GM23338 (cell line): ENCODE measurements around the gene SNRNP25. TPM values are rescaled to one million over a fixed set of nuclear protein-coding genes. Genes with fewer than 3 reads are reported as not detected.

ENCODE experiments used
- ATAC-seq: fragments of 200-7000 bp; cut with Tn5 transposase; 3 replicates; pipeline ENCODE4 v1.9.1; 2020
- DNase-seq: peaks from one replicate; pipeline ENCODE4 v3.0.0-alpha.2; 2015; ENCODE audit warnings: low spot score
- H2AFZ ChIP-seq: fragments of 200-600 bp; sonication (generic); 2 replicates; pipeline ENCODE4 v1.8.0; 2016; ENCODE audit warnings: antibody characterized with exemption, mild to moderate bottlenecking, moderate library complexity
- H3F3A ChIP-seq: fragments of 200-600 bp; sonication (generic); replicated peaks from 2 replicates; pipeline ENCODE4 v1.8.0; 2017; ENCODE audit warnings: antibody characterized with exemption, mixed run types, low read depth
- H3K27ac ChIP-seq: fragments of 200-600 bp; sonication (generic); 2 replicates; pipeline ENCODE4 v1.6.1; 2016; ENCODE audit warnings: low read depth
- H3K27me3 ChIP-seq: fragments of 200-600 bp; sonication (generic); 2 replicates; pipeline ENCODE4 v1.8.0; 2016; ENCODE audit warnings: mild to moderate bottlenecking, mixed run types, moderate library complexity; ENCODE audit not compliant: insufficient read depth
- H3K36me3 ChIP-seq: fragments of 200-600 bp; sonication (generic); 2 replicates; pipeline ENCODE4 v1.8.0; 2016; ENCODE audit warnings: mild to moderate bottlenecking; ENCODE audit not compliant: insufficient read depth
- H3K4me1 ChIP-seq: fragments of 200-600 bp; sonication (generic); 2 replicates; pipeline ENCODE4 v1.8.0; 2016; ENCODE audit warnings: mild to moderate bottlenecking, moderate library complexity; ENCODE audit not compliant: insufficient read depth
- H3K4me2 ChIP-seq: fragments of 200-600 bp; sonication (generic); 2 replicates; pipeline ENCODE4 v1.7.1; 2017; ENCODE audit warnings: mixed run types
- H3K4me3 ChIP-seq: fragments of 200-600 bp; sonication (generic); 2 replicates; pipeline ENCODE4 v1.6.1; 2016; ENCODE audit warnings: mixed run types
- H3K79me2 ChIP-seq: fragments of 200-600 bp; sonication (generic); replicated peaks from 2 replicates; pipeline ENCODE4 v1.8.0; 2017; ENCODE audit warnings: mild to moderate bottlenecking; ENCODE audit not compliant: insufficient read depth
- H3K9me2 ChIP-seq: fragments of 200-600 bp; sonication (generic); 2 replicates; pipeline ENCODE4 v1.8.0; 2017; ENCODE audit not compliant: insufficient read depth
- H4K20me1 ChIP-seq: fragments of 200-600 bp; sonication (generic); replicated peaks from 2 replicates; pipeline ENCODE4 v1.8.0; 2017; ENCODE audit warnings: mild to moderate bottlenecking; ENCODE audit not compliant: insufficient read depth
- H3K27ac Mint-ChIP-seq: 2 replicates; pipeline ENCODE4 v1.8.0; 2020; ENCODE audit warnings: inconsistent platforms, mild to moderate bottlenecking, moderate library complexity, mixed read lengths
- H3K27me3 Mint-ChIP-seq: 3 replicates; pipeline ENCODE4 v1.8.0; 2022; ENCODE audit warnings: low read depth, mild to moderate bottlenecking, moderate library complexity, mixed read lengths, inconsistent platforms; ENCODE audit not compliant: insufficient read depth, poor library complexity
- H3K36me3 Mint-ChIP-seq: 3 replicates; pipeline ENCODE4 v1.8.0; 2021; ENCODE audit warnings: low read depth, mild to moderate bottlenecking, inconsistent platforms, moderate library complexity, mixed read lengths
- H3K4me1 Mint-ChIP-seq: 3 replicates; pipeline ENCODE4 v1.8.0; 2020; ENCODE audit warnings: mild to moderate bottlenecking, inconsistent platforms, mixed read lengths
- H3K4me3 Mint-ChIP-seq: 3 replicates; pipeline ENCODE4 v1.8.0; 2021; ENCODE audit warnings: moderate library complexity, mild to moderate bottlenecking, inconsistent platforms, mixed read lengths
- H3K9me3 Mint-ChIP-seq: 3 replicates; pipeline ENCODE4 v1.8.0; 2020; ENCODE audit warnings: moderate library complexity, mild to moderate bottlenecking, inconsistent platforms, mixed read lengths
- CREB1 ChIP-seq: fragments of 250-450 bp; sonication (Bioruptor Pico); IDR thresholded peaks from 2 replicates; pipeline ENCODE4 v1.5.0; 2020; ENCODE audit warnings: low read depth, mild to moderate bottlenecking, moderate library complexity
- CTCF ChIP-seq, 2 experiments: fragments of 200-600 bp in 1 of 2; sonication (generic) in 1 of 2; conservative IDR thresholded peaks; 2 replicates each; pipeline versions ENCODE4 v1.5.1 to v1.6.1; 2016 to 2017; ENCODE audit warnings: antibody characterized with exemption in 2 of 2, low read depth in 2 of 2, mild to moderate bottlenecking in 2 of 2, moderate library complexity in 1 of 2
- ETS1 ChIP-seq: IDR thresholded peaks from 2 replicates; pipeline ENCODE4 v1.6.1; 2016; ENCODE audit warnings: antibody characterized with exemption
- EZH2 ChIP-seq: fragments of 200-600 bp; sonication (generic); IDR thresholded peaks from one replicate; pipeline ENCODE4 v1.8.0; 2017; ENCODE audit warnings: antibody characterized with exemption, mild to moderate bottlenecking, low read depth; ENCODE audit not compliant: unreplicated experiment
- EZH2phosphoT487 ChIP-seq: fragments of 200-600 bp; sonication (generic); IDR thresholded peaks from one replicate; pipeline ENCODE4 v1.8.1; 2018; ENCODE audit warnings: antibody characterized with exemption; ENCODE audit not compliant: unreplicated experiment
- JUNB ChIP-seq: IDR thresholded peaks from one replicate; pipeline ENCODE4 v1.6.1; 2016; ENCODE audit warnings: antibody characterized with exemption; ENCODE audit not compliant: unreplicated experiment
- NANOG ChIP-seq: IDR thresholded peaks from 2 replicates; pipeline ENCODE4 v1.6.1; 2016; ENCODE audit warnings: antibody characterized with exemption, borderline replicate concordance
- POLR2AphosphoS5 ChIP-seq: IDR thresholded peaks from 2 replicates; pipeline ENCODE4 v1.6.1; 2016; ENCODE audit warnings: antibody characterized with exemption, low read depth
- REST ChIP-seq: IDR thresholded peaks from one replicate; pipeline ENCODE4 v1.6.1; 2018; ENCODE audit warnings: antibody characterized with exemption; ENCODE audit not compliant: unreplicated experiment
- STAT1 ChIP-seq: IDR thresholded peaks from one replicate; pipeline ENCODE4 v1.6.1; 2016; ENCODE audit warnings: antibody characterized with exemption; ENCODE audit not compliant: unreplicated experiment
- ZNF114 ChIP-seq: fragments of 250-450 bp; sonication (Bioruptor Pico); IDR thresholded peaks from 2 replicates; pipeline ENCODE4 v1.5.0; 2020; ENCODE audit warnings: mild to moderate bottlenecking, moderate library complexity
- ZNF331 ChIP-seq: fragments of 250-450 bp; sonication (Bioruptor Pico); IDR thresholded peaks from 2 replicates; pipeline ENCODE4 v1.5.0; 2020; ENCODE audit warnings: low read depth, mild to moderate bottlenecking, moderate library complexity
- ZNF462 ChIP-seq: fragments of 250-450 bp; sonication (Bioruptor Pico); IDR thresholded peaks from 2 replicates; pipeline ENCODE4 v1.5.0; 2020; ENCODE audit warnings: mild to moderate bottlenecking, moderate library complexity
- polyA plus RNA-seq: library from polyadenylated mRNA; unstranded; fragments of >200 nt; fragmentation: Nextera tagmentation; extraction: Ambion mirVana; gene quantifications from 2 replicates; pipeline ENCODE4 v1.2.1, GENCODE V29; 2016
- total RNA-seq: library from RNA; depleted of rRNA; stranded (reverse); fragments of >200 nt; shearing (Covaris generic); gene quantifications from 2 replicates; pipeline ENCODE4 v1.2.3, GENCODE V29; 2014

The SNRNP25 gene
- total and polyA plus RNA-seq, 2 experiments from 2014 or later: 34.4 to 79.5 TPM

GRCh38 chr16:88613-89012 lies 35.0 kb downstream of the SNRNP25 start:
- H3K27me3 Mint-ChIP-seq: peaks cover 9% of the 10 kb centered on the region

More at GRCh38 chr16:88613-89012, 35.0 kb downstream of the SNRNP25 start:
- H4K20me1 ChIP-seq: no peaks in the 10 kb centered on the region; the same call in 1 of the 2 replicates
- H3K79me2 ChIP-seq: no peaks in the 10 kb centered on the region
- H3K4me3 ChIP-seq: no peak overlapping the region
- no peak overlapping the region for H3K27ac ChIP-seq
- H3K9me2 ChIP-seq: no peaks in the 10 kb centered on the region
- H3K4me3 Mint-ChIP-seq: no peak overlapping the region
- no peak overlapping the region for H2AFZ ChIP-seq
- TF ChIP-seq ZNF462 (CRISPR knock-in tag): no peak
- no peak for TF ChIP-seq JUNB
- no peak for TF ChIP-seq CTCF (conservative IDR thresholded peaks at IDR 0.05; ENCODE audit: low read depth in 2 of 2)
- TF ChIP-seq EZH2phosphoT487: no peak
- no peak for TF ChIP-seq EZH2
- TF ChIP-seq ETS1: no peak
- TF ChIP-seq ZNF331 (CRISPR knock-in tag): no peak
- no peak for TF ChIP-seq CREB1 (CRISPR knock-in tag)
- no peak for TF ChIP-seq REST
- TF ChIP-seq STAT1: no peak
- TF ChIP-seq NANOG: no peak
- TF ChIP-seq POLR2AphosphoS5: no peak
- TF ChIP-seq ZNF114 (CRISPR knock-in tag): no peak
- DNase-seq: no peak
- H3K9me3 Mint-ChIP-seq: no peaks in the 10 kb centered on the region
- no peaks in the 10 kb centered on the region for H3K27me3 ChIP-seq
- peaks cover 24% of the 10 kb centered on the region; the same call in 2 of the 3 replicates for H3K36me3 Mint-ChIP-seq
- H3K27ac Mint-ChIP-seq: no peak overlapping the region
- no peaks in the 10 kb centered on the region for H3K36me3 ChIP-seq
- H3K4me2 ChIP-seq: no peak overlapping the region
- ATAC-seq: no peak
- H3K4me1 ChIP-seq: no peaks in the 10 kb centered on the region
- peaks cover 4% of the 10 kb centered on the region for H3K4me1 Mint-ChIP-seq
- no peaks in the 10 kb centered on the region for H3F3A ChIP-seq
